SKM-1 treated with dmso at 0.1 percent for 144 hours (cell line): ENCODE data around the gene RASD2.

ENCODE experiments used
- DNase-seq: peaks from one replicate; lab custom pipeline; 2025; ENCODE audit not compliant: unreplicated experiment; lab: John Stamatoyannopoulos, UW

Gene RASD2

GRCh38 chr22:35558031-35558430 lies 17.4 kb downstream of the RASD2 start:
- no peak for DNase-seq

DNA sequence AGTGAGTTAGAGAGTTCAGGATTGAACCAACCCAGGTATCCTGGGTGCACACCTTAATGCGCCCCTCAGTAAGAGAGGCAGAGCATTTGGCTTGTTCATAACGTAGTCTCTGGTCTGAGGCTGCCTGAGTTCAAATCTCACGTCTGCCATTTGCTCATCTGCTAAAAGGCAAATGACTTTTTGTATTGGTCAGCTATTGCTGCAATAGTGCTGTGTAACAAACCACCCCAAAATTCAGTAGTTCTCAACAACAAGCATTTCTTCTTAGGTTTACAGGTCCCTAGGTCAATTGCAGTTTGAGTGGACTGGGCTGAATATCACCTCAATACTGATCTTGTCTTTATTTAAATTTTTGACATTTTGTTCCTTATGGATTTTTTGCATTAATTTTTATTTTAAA lies 18.1 kb downstream of the RASD2 start:
- DNase-seq, result no peak

DNA sequence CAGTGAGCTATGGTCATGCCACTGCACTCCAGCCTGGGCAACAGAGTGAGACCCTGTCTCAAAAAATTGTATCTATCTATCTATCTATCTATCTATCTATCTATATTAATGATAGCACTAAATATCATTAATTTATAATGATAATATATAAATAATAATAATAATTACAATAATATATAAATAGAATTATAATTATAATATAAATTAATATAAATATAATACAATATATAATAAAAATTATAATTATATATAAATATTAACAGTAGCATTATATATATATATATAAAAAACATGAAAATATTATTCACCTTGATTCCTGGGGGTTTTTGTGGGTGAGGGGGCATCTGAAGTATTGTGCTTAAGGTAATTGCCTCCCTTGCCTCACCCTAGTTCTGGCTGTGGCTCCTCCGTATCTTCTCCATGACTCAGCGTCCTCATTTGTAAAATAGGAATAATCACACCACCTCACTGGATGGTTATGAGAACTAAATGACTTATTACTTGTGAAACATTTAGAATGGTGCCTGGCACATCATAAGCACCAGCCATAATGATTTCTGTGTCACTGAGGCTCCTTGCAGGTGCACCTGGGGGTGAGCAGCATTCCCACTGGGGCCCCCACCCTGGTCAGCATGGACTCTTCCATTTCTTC lies 18.8 kb downstream of the RASD2 start:
- DNase-seq, result no peak

GRCh38 chr22:35560366-35560765 lies 19.7 kb downstream of the RASD2 start:
- DNase-seq, result no peak

GRCh38 chr22:35560824-35561223 lies 20.2 kb downstream of the RASD2 start:
- no peak for DNase-seq

DNA sequence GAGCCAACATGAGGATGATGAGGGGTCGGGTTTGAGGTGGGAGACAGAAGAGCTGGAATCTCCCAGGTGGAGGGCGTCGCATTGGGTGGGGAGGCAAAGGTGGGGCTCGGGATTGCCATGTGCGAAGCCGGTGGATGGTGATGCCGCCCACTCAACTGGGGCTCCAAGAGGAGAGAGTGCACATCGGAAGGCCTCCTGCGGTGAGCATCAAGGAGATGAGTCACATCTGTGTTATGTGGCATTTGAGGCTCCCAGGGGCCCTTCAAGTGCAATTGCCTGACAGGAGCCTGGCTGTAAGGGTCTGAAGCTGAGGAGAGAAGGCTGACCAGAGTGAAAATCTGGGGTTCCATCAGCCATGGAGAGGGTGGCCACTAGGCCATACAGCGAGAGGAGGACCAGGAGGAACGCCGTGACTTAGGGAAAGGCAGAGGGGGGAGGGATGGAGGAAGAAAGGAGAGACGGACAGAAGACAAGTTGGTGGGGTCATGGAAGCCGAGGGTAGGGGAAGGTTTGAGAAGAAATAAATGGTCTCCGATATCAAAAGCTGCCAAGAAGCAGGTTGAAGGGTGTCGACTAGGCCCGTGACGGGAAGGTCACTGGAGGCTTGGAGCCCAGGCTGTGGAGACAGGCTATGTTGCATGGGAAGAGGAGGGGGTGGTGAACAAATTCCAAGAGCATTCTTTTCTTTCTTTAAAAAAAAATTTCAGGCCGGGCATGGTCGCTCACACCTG lies 21.3 kb downstream of the RASD2 start:
- DNase-seq, result no peak

GRCh38 chr22:35563211-35563610 lies 22.6 kb downstream of the RASD2 start:
- no peak for DNase-seq

DNA sequence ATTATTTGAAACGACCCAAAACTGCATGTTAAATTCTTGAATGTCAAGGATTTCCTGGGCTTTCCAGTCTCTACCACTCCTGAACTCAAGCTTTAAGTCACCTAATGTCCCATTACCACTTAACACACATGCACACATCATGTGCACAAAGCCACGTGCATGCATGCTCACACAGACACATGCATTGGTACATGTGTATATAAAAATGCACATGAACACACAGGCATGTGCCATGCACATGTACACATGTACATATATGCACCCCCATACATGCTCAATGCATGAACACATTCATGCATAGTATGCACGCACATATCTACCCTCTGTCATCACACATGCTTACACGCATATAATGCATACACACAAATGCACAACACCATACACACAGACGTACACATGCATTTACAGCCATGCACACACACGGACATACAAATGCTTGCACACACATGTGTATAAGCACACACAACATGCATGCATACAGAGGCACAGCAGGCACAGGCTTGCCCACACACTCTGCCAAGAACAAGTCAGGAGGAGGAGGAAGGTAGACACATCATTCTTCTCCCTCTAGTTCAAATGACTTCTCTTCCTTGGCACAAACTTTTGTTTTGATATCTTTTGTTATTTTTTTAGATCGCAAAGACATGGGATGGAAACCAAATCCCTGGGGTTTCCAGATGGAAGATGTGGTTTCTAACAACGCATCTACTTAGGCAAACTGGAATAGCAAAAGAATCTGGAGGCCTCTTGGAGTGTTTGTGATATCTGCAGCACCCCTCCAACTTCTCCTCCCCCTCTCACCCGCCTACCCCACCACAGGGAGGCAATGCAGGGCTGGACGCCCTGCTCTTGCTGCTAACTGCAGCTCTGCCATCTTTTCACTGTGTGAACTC lies 24.6 kb downstream of the RASD2 start:
- DNase-seq, result no peak

- DNase-seq, result no peak
Observed at GRCh38 chr22:35567351-35568141, 26.9 kb downstream of the RASD2 start.

DNA sequence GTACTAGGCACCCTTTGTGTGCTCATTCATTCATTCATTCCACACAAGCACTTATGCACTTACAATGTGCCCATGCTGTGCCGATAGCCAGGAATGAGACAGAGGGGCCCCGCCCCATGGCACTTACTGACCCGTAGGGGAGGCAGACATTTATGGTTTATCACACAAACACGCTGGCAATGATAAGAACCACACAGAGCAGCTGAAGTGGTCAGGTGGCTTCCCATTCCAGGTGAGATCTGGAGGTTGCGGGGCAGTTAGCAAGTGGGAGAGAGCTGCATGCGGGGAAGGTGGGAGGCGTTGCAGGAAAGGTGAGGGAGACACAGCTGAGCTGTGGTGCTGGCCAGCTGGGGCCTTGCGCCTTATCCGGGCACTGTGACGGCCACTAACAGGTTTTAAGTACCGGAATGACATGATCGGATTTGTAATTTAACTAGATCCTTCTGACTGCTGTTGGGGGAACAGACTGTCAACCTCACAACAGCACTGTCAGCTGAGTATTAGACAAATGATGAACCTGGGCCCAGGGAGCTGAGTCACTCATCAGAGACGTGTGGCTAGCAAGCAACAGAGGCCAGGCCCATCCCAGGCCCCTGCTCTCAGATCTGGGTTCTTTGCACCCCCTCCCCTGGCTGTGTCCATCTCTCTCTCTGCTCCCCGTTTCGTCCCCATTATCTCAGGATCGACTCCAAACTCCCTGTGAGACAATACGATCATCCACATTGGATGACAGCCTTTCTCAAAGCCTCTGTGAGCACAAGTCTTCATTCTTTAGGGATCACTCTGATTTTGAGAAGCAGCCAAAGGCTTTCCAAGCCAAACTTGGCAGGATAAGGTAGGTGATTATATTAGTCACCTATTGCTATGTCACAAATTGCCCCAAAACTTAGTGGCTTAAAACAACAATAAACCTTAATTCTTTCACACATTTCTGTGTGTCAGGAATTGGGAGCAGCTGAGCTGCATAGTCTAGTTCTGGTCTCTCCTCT lies 28.4 kb downstream of the RASD2 start:
- no peak for DNase-seq

DNA sequence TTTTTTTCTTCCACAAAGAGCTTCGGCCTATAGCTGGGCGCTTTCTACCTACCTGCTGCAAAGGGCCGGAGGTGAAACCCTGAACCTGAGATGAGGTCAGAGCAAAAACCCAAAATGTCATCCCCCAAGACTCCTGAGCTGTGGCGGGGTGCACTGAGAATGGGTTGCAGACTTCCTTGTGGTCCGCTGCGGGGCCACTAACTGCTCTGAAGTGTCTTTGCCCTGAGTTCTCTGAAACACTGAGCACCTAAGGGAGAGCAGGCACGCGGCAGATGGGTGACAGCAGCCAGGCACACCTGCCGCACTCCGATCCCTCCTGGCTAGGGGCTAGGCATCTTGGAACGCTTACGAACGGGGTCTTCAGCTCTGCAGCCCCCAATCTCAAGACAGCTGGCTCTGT lies 29.3 kb downstream of the RASD2 start:
- no peak for DNase-seq

GRCh38 chr22:35570686-35571194 lies 30.1 kb downstream of the RASD2 start:
- DNase-seq, result no peak

DNA sequence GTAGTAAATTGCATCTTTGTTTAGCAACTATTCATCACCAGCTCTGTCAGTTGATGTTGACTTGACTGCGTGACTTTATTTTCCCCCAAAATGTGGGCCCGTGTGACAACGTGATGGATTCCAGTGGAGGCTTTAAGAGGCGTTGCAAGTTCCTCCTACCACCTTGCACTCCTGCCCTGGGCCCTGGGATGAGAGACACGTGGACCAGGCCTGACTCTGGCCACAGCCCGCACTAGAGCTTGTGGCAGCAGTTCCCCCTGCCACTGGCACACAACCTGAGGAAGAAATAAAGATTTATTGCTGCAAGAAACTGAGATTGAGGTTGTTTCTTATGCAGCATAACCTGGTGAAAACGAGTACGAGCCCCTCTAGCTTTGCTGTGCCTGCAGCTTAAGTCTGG lies 31.9 kb downstream of the RASD2 start:
- DNase-seq, result no peak

DNA sequence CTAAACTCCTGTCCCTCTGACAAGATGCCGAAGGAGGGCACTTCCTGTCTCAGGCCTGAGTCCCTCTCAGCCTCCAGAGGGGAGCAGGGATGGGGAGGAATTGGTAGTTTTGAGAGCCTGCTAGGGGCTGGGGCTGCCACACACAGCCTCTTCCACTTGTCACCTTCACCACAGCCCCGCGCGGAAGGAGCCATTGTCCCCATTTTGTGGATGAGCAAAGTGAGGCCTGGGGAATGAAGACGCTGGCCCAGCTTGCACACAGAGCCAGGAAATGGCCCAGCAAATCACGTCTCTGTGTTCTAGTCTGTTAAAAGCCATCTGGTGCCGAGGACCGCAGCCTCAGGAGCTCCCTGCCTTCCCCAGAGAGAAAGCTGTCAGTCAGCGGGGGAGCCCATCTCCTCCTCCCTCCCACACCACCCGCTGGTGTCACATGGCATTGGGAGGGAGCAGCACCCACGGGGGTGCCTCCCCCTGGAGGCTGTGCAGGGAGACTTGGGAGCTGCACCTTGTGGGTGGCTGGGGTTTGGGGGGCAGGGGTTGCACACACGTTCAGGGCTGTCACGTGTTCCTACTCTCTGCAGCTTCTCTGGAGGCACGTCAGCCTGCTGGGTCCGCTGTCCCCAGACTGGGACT lies 34.6 kb downstream of the RASD2 start:
- DNase-seq, result no peak

GRCh38 chr22:35576671-35577070 lies 36.0 kb downstream of the RASD2 start:
- no peak for DNase-seq

GRCh38 chr22:35577799-35578659 lies 37.4 kb downstream of the RASD2 start:
- DNase-seq, result no peak

DNA sequence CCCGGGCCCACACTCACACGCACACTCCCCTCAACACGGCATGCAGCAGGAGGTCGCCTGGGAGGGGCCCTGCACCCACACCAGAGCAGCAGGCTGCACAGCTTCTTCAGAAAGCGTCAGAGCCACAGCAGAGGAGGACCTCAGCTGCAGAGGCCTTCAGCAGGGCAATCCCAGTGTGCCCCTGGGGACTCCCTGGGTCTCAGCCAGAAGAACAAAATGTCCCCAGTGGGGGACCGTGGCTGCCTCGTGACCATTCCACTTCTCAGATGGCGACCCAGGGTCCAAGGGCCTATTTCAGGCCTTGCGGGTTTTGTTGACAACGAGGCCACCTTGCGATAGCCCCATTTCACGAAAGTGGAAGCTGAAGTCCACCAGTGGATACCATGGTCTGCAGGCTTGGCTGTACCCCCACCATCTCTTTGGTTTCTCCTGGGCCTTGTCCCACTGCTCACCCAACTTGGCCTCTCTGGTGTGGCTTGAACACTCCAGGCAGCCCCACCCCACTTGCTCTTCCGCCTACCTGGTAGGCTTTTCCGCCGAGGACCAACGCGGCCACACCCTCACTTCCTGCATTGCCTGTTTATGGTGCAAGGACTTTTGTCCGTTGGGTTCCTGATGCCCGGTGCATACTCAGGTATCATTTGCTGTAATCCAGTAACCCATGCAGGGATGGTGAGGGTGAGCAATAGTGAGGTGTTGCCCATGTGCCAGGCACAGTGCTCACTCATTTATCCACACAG lies 38.4 kb downstream of the RASD2 start:
- DNase-seq, result no peak
